ENCODE data around the gene EGFL8.
A peak's percentile ranks its signal among the peaks of the same experiment; 100 is the strongest.
"Not testable (repeated sequence)": the region's sequence is repeated elsewhere in the genome, so short reads cannot be mapped to it uniquely, and the experiment has no call there.

Gene EGFL8

GRCh38 chr6:32184084-32184640 is 19.8 kb downstream of the EGFL8 start, which contains the start of gene AGER:
AGER (minus strand) TSS chr6:32184253; CDS start chr6:32184222, 31 bp downstream.
- no peak for DNase-seq (ENCODE audit: low spot score)

- DNase-seq (ENCODE audit: low spot score), result peak; percentile 67
Measured at GRCh38 chr6:32185681-32186131, 21.3 kb downstream of the EGFL8 start.

GRCh38 chr6:32186151-32186840 is 21.9 kb downstream of the EGFL8 start:
- DNase-seq (ENCODE audit: low spot score), result not testable (repeated sequence)

- DNase-seq (ENCODE audit: low spot score), result no peak
Measured at GRCh38 chr6:32187009-32187709, 22.8 kb downstream of the EGFL8 start.

- not testable (repeated sequence) for DNase-seq (ENCODE audit: low spot score)
Measured at GRCh38 chr6:32187725-32188380, 23.5 kb downstream of the EGFL8 start.

GRCh38 chr6:32188381-32189068 is 24.1 kb downstream of the EGFL8 start:
- no peak for DNase-seq (ENCODE audit: low spot score)

- no peak for DNase-seq (ENCODE audit: low spot score)
Measured at GRCh38 chr6:32189069-32189741, 24.8 kb downstream of the EGFL8 start.

GRCh38 chr6:32189742-32190053 is 25.3 kb downstream of the EGFL8 start:
- DNase-seq (ENCODE audit: low spot score), result no peak

- peak; percentile 84 for DNase-seq (ENCODE audit: low spot score)
Measured at GRCh38 chr6:32190054-32190851, 25.9 kb downstream of the EGFL8 start, which contains the start of gene PBX2. PBX2 (minus strand) TSS chr6:32190202; CDS start chr6:32189915, 287 bp downstream.

GRCh38 chr6:32190911-32191677 is 26.7 kb downstream of the EGFL8 start:
- no peak for DNase-seq (ENCODE audit: low spot score)

GRCh38 chr6:32191696-32192607 is 27.6 kb downstream of the EGFL8 start:
- DNase-seq (ENCODE audit: low spot score), result no peak

- peak; percentile 55 for DNase-seq (ENCODE audit: low spot score)
Measured at GRCh38 chr6:32192608-32193039, 28.2 kb downstream of the EGFL8 start, which contains the start of gene GPSM3. GPSM3 (minus strand) TSS chr6:32192643; CDS start chr6:32192513, 130 bp downstream.

- not testable (repeated sequence) for DNase-seq (ENCODE audit: low spot score)
Measured at GRCh38 chr6:32193096-32193495, 28.7 kb downstream of the EGFL8 start.

- no peak for DNase-seq (ENCODE audit: low spot score)
Measured at GRCh38 chr6:32194388-32194787, 30.0 kb downstream of the EGFL8 start.

- peak; percentile 32 for DNase-seq (ENCODE audit: low spot score)
Measured at GRCh38 chr6:32194825-32195651, 30.6 kb downstream of the EGFL8 start.

- DNase-seq (ENCODE audit: low spot score), result peak; percentile 100
Measured at GRCh38 chr6:32195652-32195901, 31.2 kb downstream of the EGFL8 start.

GRCh38 chr6:32195902-32196681 is 31.7 kb downstream of the EGFL8 start:
- DNase-seq (ENCODE audit: low spot score), result peak; percentile 45
